IMR-90 (cell line): ENCODE data around the gene CDH2. TPM values are rescaled to one million over a fixed set of nuclear protein-coding genes. Genes with fewer than 3 reads are reported as not detected.

Experiments used
- ATAC-seq: fragments of 200-7000 bp; cut with Tn5 transposase; 2 replicates; pipeline ENCODE4 v1.9.1; 2020; ENCODE audit warnings: low read depth, mild to moderate bottlenecking, moderate library complexity
- BruUV-seq: library from RNA; stranded (reverse); fragments of 400-500 nt; replicated peaks from 2 replicates; lab custom pipeline; 2021; lab: Mats Ljungman, UMichigan
- CTCF ChIA-PET: fragments of 300-600 bp; formaldehyde crosslinking; extraction: SDS; loops from one replicate; lab custom pipeline; 2021; ENCODE audit warnings: antibody characterized with exemption; lab: Yijun Ruan, JAX
- POLR2A ChIA-PET: fragments of 300-600 bp; sonication (Branson Sonifier 250); formaldehyde crosslinking; loops from one replicate; lab custom pipeline; 2022; ENCODE audit warnings: antibody characterized with exemption; ENCODE audit not compliant: unreplicated experiment; lab: Charles Lee
- DNase-seq: peaks from one replicate; pipeline ENCODE4 v3.0.0; 2013
- H2AFZ ChIP-seq: replicated peaks from 2 replicates; pipeline ENCODE3; 2013; ENCODE audit warnings: low read length, mild to moderate bottlenecking; ENCODE audit not compliant: poor library complexity
- H2AK5ac ChIP-seq: 2 replicates; pipeline ENCODE4 v1.6.1; 2013; ENCODE audit warnings: low read depth, low read length, inconsistent platforms
- H2AK9ac ChIP-seq: replicated peaks from 2 replicates; pipeline ENCODE3; 2013; ENCODE audit warnings: mild to moderate bottlenecking, low read depth, low read length, moderate library complexity; ENCODE audit not compliant: poor library complexity
- H2BK120ac ChIP-seq: 2 replicates; pipeline ENCODE4 v1.6.1; 2013; ENCODE audit warnings: low read depth, low read length, inconsistent platforms
- H2BK15ac ChIP-seq: 3 replicates; pipeline ENCODE4 v1.6.1; 2013; ENCODE audit warnings: low read depth, low read length, inconsistent platforms
- H2BK20ac ChIP-seq: 2 replicates; pipeline ENCODE4 v1.6.1; 2013; ENCODE audit warnings: low read depth, mild to moderate bottlenecking, inconsistent platforms, low read length, moderate library complexity
- H2BK5ac ChIP-seq: 2 replicates; pipeline ENCODE4 v1.6.1; 2013; ENCODE audit warnings: mild to moderate bottlenecking, low read depth, low read length, inconsistent platforms; ENCODE audit not compliant: poor library complexity, severe bottlenecking
- H3K14ac ChIP-seq: replicated peaks from 2 replicates; pipeline ENCODE4 v1.6.1; 2013; ENCODE audit warnings: low read depth, low read length, inconsistent platforms
- H3K18ac ChIP-seq: 2 replicates; pipeline ENCODE4 v1.6.1; 2013; ENCODE audit warnings: low read depth, low read length, control low read depth
- H3K23ac ChIP-seq: 2 replicates; pipeline ENCODE4 v1.6.1; 2013; ENCODE audit warnings: low read depth, low read length, inconsistent platforms
- H3K27ac ChIP-seq: 2 replicates; pipeline ENCODE4 v1.5.1; 2013; ENCODE audit warnings: mild to moderate bottlenecking, control low read depth, low read length; ENCODE audit not compliant: insufficient read depth
- H3K27me3 ChIP-seq: 2 replicates; pipeline ENCODE4 v1.6.1; 2013; ENCODE audit warnings: low read length; ENCODE audit not compliant: control insufficient read depth, insufficient read depth
- H3K36me3 ChIP-seq: 2 replicates; pipeline ENCODE4 v1.6.1; 2013; ENCODE audit warnings: low read length, mixed read lengths; ENCODE audit not compliant: control insufficient read depth, insufficient read depth
- H3K4ac ChIP-seq: 2 replicates; pipeline ENCODE4 v1.6.1; 2013; ENCODE audit warnings: low read depth, low read length, inconsistent platforms
- H3K4me1 ChIP-seq: 2 replicates; pipeline ENCODE4 v1.6.1; 2013; ENCODE audit warnings: low read length, mixed read lengths; ENCODE audit not compliant: control insufficient read depth, insufficient read depth
- H3K4me2 ChIP-seq: 2 replicates; pipeline ENCODE4 v1.6.1; 2013; ENCODE audit warnings: low read depth, mild to moderate bottlenecking, control low read depth, low read length, moderate library complexity
- H3K4me3 ChIP-seq: 2 replicates; pipeline ENCODE4 v1.5.1; 2013; ENCODE audit warnings: low read depth, mild to moderate bottlenecking, control low read depth, low read length, moderate library complexity; ENCODE audit not compliant: insufficient read depth
- H3K56ac ChIP-seq: 2 replicates; pipeline ENCODE4 v1.6.1; 2013; ENCODE audit warnings: low read length, inconsistent platforms; ENCODE audit not compliant: insufficient read depth; ENCODE audit errors: extremely low read depth
- H3K79me1 ChIP-seq, 2 experiments: 2 replicates each; pipeline ENCODE4 v1.6.1; 2013; ENCODE audit warnings: low read length in 2 of 2, inconsistent platforms in 1 of 2, low read depth in 1 of 2
- H3K9ac ChIP-seq: 2 replicates; pipeline ENCODE4 v1.6.1; 2013; ENCODE audit warnings: low read depth, low read length, control low read depth
- H3K9me1 ChIP-seq: 2 replicates; pipeline ENCODE4 v1.6.1; 2013; ENCODE audit warnings: low read length, inconsistent platforms; ENCODE audit not compliant: insufficient read depth
- H3K9me3 ChIP-seq: 2 replicates; pipeline ENCODE4 v1.6.1; 2013; ENCODE audit warnings: low read length; ENCODE audit not compliant: control insufficient read depth, insufficient read depth
- H4K20me1 ChIP-seq: 2 replicates; pipeline ENCODE4 v1.6.1; 2013; ENCODE audit warnings: low read length, inconsistent platforms; ENCODE audit not compliant: insufficient read depth
- H4K5ac ChIP-seq: 2 replicates; pipeline ENCODE4 v1.6.1; 2013; ENCODE audit warnings: mild to moderate bottlenecking, low read depth, low read length, control low read depth
- H4K8ac ChIP-seq, 2 experiments: 2 replicates each; pipeline ENCODE4 v1.6.1; 2013; ENCODE audit warnings: low read depth in 2 of 2, low read length in 2 of 2, control low read depth in 1 of 2, inconsistent platforms in 1 of 2
- H4K91ac ChIP-seq: 2 replicates; pipeline ENCODE4 v1.6.1; 2013; ENCODE audit warnings: low read depth, low read length, inconsistent platforms; ENCODE audit not compliant: insufficient read depth
- CEBPB ChIP-seq: IDR thresholded peaks from 2 replicates; pipeline ENCODE4 v1.6.1; 2012; ENCODE audit warnings: low read depth, low read length, improper control_type of control experiment
- CHD1 ChIP-seq: IDR thresholded peaks from 2 replicates; pipeline ENCODE4 v1.6.1; 2012; ENCODE audit warnings: low read depth, low read length, improper control_type of control experiment
- FOS ChIP-seq: fragments of 150-350 bp; IDR thresholded peaks from 2 replicates; pipeline ENCODE4 v1.6.1; 2016; ENCODE audit warnings: low read depth, low read length
- MAFK ChIP-seq: IDR thresholded peaks from 2 replicates; pipeline ENCODE4 v1.6.1; 2012; ENCODE audit warnings: low read depth, low read length, improper control_type of control experiment
- MXI1 ChIP-seq: IDR thresholded peaks from 2 replicates; pipeline ENCODE4 v1.6.1; 2012; ENCODE audit warnings: low read depth, mild to moderate bottlenecking, low read length, moderate library complexity, borderline replicate concordance
- NFE2L2 ChIP-seq: fragments of 150-350 bp; IDR thresholded peaks from 2 replicates; pipeline ENCODE4 v1.6.1; 2016; ENCODE audit warnings: low read depth, mild to moderate bottlenecking, low read length
- POLR2A ChIP-seq: IDR thresholded peaks from 2 replicates; pipeline ENCODE4 v1.6.1; 2012; ENCODE audit warnings: mild to moderate bottlenecking, low read depth, low read length
- RAD21 ChIP-seq: IDR thresholded peaks from 2 replicates; pipeline ENCODE4 v1.6.1; 2012; ENCODE audit warnings: low read length, improper control_type of control experiment
- RCOR1 ChIP-seq: IDR thresholded peaks from 2 replicates; pipeline ENCODE4 v1.6.1; 2012; ENCODE audit warnings: mild to moderate bottlenecking, low read length, improper control_type of control experiment; ENCODE audit not compliant: insufficient replicate concordance
- RFX5 ChIP-seq: IDR thresholded peaks from 2 replicates; pipeline ENCODE4 v1.8.0; 2012; ENCODE audit warnings: low read depth, mild to moderate bottlenecking, low read length, moderate library complexity
- SMC3 ChIP-seq: fragments of 150-350 bp; IDR thresholded peaks from 2 replicates; pipeline ENCODE4 v1.6.1; 2016; ENCODE audit warnings: low read depth, mild to moderate bottlenecking, antibody characterized with exemption, low read length, moderate library complexity
- WGBS, 2 experiments: methylation state at CpG; one replicate each; pipeline versions ENCODE4 v1.1.5 to v1.1.7; 2013; ENCODE audit warnings: missing lambda C conversion rate in 2 of 2; ENCODE audit not compliant: insufficient read length in 1 of 2; ENCODE audit errors: extremely low coverage in 2 of 2; 5-methylcytosine and 5-hydroxymethylcytosine counted together
- dilution Hi-C: fragments of 300-500 bp; cut with HindIII; formaldehyde crosslinking; loops from one replicate; pipeline ENCODE4 v1.14.3; 2018; ENCODE audit warnings: low sequenced_read_pairs; ENCODE audit not compliant: unreplicated experiment
- in situ Hi-C: fragments of 300-500 bp; cut with MboI; formaldehyde crosslinking; loops from 3 replicates; pipeline ENCODE4 v1.14.3; 2019; ENCODE audit warnings: low sequenced_read_pairs, inconsistent platforms, mixed read lengths
- intact Hi-C: fragments of 100-400 bp; cut with micrococcal nuclease; formaldehyde crosslinking; loops from 2 replicates; pipeline ENCODE4 v1.10.0; 2022
- polyA plus RNA-seq, 3 experiments: library from polyadenylated mRNA; depleted of rRNA; stranded (reverse); fragments of >200 nt; gene quantifications; 2 replicates each; pipeline ENCODE4 v1.2.3, GENCODE V29; 2012; ENCODE audit warnings: low replicate concordance in 1 of 3
- total RNA-seq: library from RNA; depleted of rRNA; stranded (reverse); fragments of >200 nt; gene quantifications from 2 replicates; pipeline ENCODE4 v1.2.3, GENCODE V29; 2012
- TF ChIP-seq, protein P1 (sequence below): fragments of 150-350 bp; IDR thresholded peaks from 2 replicates; pipeline ENCODE4 v1.6.1; 2017; ENCODE audit warnings: mild to moderate bottlenecking, antibody characterized with exemption, low read length, low read depth
- TF ChIP-seq, protein P2 (sequence below): fragments of 150-350 bp; IDR thresholded peaks from 2 replicates; pipeline ENCODE4 v1.6.1; 2016; ENCODE audit warnings: low read depth, mild to moderate bottlenecking, low read length, moderate library complexity, borderline replicate concordance

Gene CDH2
- total and polyA plus RNA-seq, 2 of the 4 experiments (the other 2 are of a cell fraction), result 55.6 to 111 TPM

DNA sequence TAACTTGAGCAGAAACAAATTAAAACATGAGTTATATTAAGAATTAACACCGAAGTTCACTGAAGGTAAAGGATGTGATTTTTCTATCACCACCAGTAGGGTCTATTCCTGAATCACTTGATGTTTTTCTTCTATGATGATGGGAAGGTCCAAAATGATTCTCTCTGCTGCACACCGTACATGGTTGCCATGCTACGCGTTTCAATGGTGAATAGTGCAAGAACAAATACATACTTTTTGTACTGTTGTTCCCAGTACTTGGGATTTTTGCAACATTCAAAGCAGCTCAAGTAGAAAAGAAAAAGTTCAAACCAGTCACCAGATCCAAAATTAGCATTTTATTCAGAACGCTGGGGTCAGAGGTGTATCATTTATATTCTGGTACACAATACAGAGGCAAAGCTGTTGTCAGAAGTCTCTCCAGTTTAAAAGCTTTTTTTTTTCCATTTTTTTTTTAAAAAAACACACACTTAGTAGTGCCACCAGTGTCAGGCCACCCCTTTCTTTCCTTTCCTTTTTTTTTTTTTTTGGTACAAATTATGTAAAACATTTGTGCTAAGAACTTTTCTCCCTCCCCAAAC is 226.2 kb downstream of the CDH2 start:
- Histone ChIP-seq H4K5ac (no peak overlapping the region), H3K4me2 (no peak overlapping the region), H4K20me1 (no peaks in the 10 kb centered on the region), H3K9me1 (no peaks in the 10 kb centered on the region), H2AK9ac (no peak overlapping the region), H3K23ac (no peak overlapping the region), H4K8ac (no peak overlapping the region), H2BK120ac (no peak overlapping the region), H3K4me3 (no peak overlapping the region), H3K36me3 (peaks cover 3% of the 10 kb centered on the region; the same call in 1 of the 2 replicates), H2AFZ (no peak overlapping the region), H3K56ac (no peak overlapping the region), H3K27ac (no peak overlapping the region), H3K4ac (no peak overlapping the region), H3K4me1 (peaks cover 3% of the 10 kb centered on the region), H3K27me3 (no peaks in the 10 kb centered on the region), H2AK5ac (no peak overlapping the region), H2BK5ac (no peak overlapping the region), H3K14ac (no peak overlapping the region), H2BK20ac (no peak overlapping the region), H3K9ac (no peak overlapping the region), H3K18ac (no peak overlapping the region), H3K79me1 (peaks cover 0 to 4% of the 10 kb centered on the region in 2 experiments; a peak in 1 of 4 replicates), H3K9me3 (no peaks in the 10 kb centered on the region), H4K91ac (no peak overlapping the region), H2BK15ac (no peak overlapping the region)
- in situ Hi-C loops, result no loop called here
- DNase-seq, result no peak
- POLR2A ChIA-PET, result no interaction called here
- intact Hi-C loops, result loop anchor here (10.0 kb wide), 1 partner anchor 224 kb away; the partner anchor contains the start of gene CDH2
- no peak for TF ChIP-seq RCOR1
- TF ChIP-seq SMC3, result no peak
- TF ChIP-seq FOS, result no peak
- TF ChIP-seq RAD21, result no peak
- TF ChIP-seq RFX5, result no peak
- no peak for TF ChIP-seq MAFK
- no peak for TF ChIP-seq CEBPB
- TF ChIP-seq, protein P1, sequence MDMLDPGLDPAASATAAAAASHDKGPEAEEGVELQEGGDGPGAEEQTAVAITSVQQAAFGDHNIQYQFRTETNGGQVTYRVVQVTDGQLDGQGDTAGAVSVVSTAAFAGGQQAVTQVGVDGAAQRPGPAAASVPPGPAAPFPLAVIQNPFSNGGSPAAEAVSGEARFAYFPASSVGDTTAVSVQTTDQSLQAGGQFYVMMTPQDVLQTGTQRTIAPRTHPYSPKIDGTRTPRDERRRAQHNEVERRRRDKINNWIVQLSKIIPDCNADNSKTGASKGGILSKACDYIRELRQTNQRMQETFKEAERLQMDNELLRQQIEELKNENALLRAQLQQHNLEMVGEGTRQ, result no peak
- TF ChIP-seq NFE2L2, result no peak
- TF ChIP-seq, protein P2, sequence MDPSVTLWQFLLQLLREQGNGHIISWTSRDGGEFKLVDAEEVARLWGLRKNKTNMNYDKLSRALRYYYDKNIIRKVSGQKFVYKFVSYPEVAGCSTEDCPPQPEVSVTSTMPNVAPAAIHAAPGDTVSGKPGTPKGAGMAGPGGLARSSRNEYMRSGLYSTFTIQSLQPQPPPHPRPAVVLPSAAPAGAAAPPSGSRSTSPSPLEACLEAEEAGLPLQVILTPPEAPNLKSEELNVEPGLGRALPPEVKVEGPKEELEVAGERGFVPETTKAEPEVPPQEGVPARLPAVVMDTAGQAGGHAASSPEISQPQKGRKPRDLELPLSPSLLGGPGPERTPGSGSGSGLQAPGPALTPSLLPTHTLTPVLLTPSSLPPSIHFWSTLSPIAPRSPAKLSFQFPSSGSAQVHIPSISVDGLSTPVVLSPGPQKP, result no peak
- TF ChIP-seq MXI1, result no peak
- no peak for TF ChIP-seq CHD1
- no peak for TF ChIP-seq POLR2A
- WGBS, 2 experiments, result 100% methylated on average over 2 of the region's 5 CpGs; no CpG with 5 or more reads in 1 of the 2 experiments
- no TSS peak for BruUV-seq
- CTCF ChIA-PET, result no interaction called here
- ATAC-seq, result no peak
- dilution Hi-C loops, result no loop called here
